Measurements from ENCODE around the gene CLCN5. TPM values are rescaled to one million over a fixed set of nuclear protein-coding genes. Genes with fewer than 3 reads are reported as not detected.

CLCN5 gene
- total RNA-seq, 1 donor from 2014 or later = 8.4 TPM

- peak; percentile 9 for DNase-seq (ENCODE audit: low read depth)
- H3K36me3 ChIP-seq (ENCODE audit: control insufficient read depth, insufficient read depth, low read length) = no peaks in the 10 kb centered on the region
- TF ChIP-seq, protein P1, sequence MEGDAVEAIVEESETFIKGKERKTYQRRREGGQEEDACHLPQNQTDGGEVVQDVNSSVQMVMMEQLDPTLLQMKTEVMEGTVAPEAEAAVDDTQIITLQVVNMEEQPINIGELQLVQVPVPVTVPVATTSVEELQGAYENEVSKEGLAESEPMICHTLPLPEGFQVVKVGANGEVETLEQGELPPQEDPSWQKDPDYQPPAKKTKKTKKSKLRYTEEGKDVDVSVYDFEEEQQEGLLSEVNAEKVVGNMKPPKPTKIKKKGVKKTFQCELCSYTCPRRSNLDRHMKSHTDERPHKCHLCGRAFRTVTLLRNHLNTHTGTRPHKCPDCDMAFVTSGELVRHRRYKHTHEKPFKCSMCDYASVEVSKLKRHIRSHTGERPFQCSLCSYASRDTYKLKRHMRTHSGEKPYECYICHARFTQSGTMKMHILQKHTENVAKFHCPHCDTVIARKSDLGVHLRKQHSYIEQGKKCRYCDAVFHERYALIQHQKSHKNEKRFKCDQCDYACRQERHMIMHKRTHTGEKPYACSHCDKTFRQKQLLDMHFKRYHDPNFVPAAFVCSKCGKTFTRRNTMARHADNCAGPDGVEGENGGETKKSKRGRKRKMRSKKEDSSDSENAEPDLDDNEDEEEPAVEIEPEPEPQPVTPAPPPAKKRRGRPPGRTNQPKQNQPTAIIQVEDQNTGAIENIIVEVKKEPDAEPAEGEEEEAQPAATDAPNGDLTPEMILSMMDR (IDR thresholded peaks at IDR 0.05; ENCODE audit: insufficient read depth, low read length, severe bottlenecking) = no peak
- no peak for FAIRE-seq
- no peak overlapping the region for H3K4me3 ChIP-seq (ENCODE audit: low read depth, low read length)
- no peaks in the 10 kb centered on the region for H3K27me3 ChIP-seq (ENCODE audit: control insufficient read depth, insufficient read depth, low read length)
Measured at GRCh38 chrX:50067435-50068284, 145.3 kb downstream of the CLCN5 start.

GRCh38 chrX:50068285-50068563 is 145.8 kb downstream of the CLCN5 start:
- Histone ChIP-seq H3K4me3 (ENCODE audit: low read depth, low read length) (no peak overlapping the region), H3K27me3 (ENCODE audit: control insufficient read depth, insufficient read depth, low read length) (no peaks in the 10 kb centered on the region), H3K36me3 (ENCODE audit: control insufficient read depth, insufficient read depth, low read length) (no peaks in the 10 kb centered on the region)
- DNase-seq (ENCODE audit: low read depth) = peak; percentile 4
- TF ChIP-seq, protein P1 (IDR thresholded peaks at IDR 0.05; ENCODE audit: insufficient read depth, low read length, severe bottlenecking) = no peak
- no peak for FAIRE-seq

GRCh38 chrX:50068893-50069292 is 146.5 kb downstream of the CLCN5 start:
- TF ChIP-seq, protein P1 (IDR thresholded peaks at IDR 0.05; ENCODE audit: insufficient read depth, low read length, severe bottlenecking) = no peak
- H3K36me3 ChIP-seq (ENCODE audit: control insufficient read depth, insufficient read depth, low read length) = no peaks in the 10 kb centered on the region
- DNase-seq (ENCODE audit: low read depth) (no peak), FAIRE-seq (no peak)
- H3K4me3 ChIP-seq (ENCODE audit: low read depth, low read length) = no peak overlapping the region
- H3K27me3 ChIP-seq (ENCODE audit: control insufficient read depth, insufficient read depth, low read length) = no peaks in the 10 kb centered on the region

- Histone ChIP-seq H3K36me3 (ENCODE audit: control insufficient read depth, insufficient read depth, low read length) (no peaks in the 10 kb centered on the region), H3K4me3 (ENCODE audit: low read depth, low read length) (no peak overlapping the region), H3K27me3 (ENCODE audit: control insufficient read depth, insufficient read depth, low read length) (no peaks in the 10 kb centered on the region)
- FAIRE-seq = no peak
- TF ChIP-seq, protein P1 (IDR thresholded peaks at IDR 0.05; ENCODE audit: insufficient read depth, low read length, severe bottlenecking) = no peak
- DNase-seq (ENCODE audit: low read depth) = no peak
Measured at GRCh38 chrX:50071494-50071893, 149.1 kb downstream of the CLCN5 start.

DNA sequence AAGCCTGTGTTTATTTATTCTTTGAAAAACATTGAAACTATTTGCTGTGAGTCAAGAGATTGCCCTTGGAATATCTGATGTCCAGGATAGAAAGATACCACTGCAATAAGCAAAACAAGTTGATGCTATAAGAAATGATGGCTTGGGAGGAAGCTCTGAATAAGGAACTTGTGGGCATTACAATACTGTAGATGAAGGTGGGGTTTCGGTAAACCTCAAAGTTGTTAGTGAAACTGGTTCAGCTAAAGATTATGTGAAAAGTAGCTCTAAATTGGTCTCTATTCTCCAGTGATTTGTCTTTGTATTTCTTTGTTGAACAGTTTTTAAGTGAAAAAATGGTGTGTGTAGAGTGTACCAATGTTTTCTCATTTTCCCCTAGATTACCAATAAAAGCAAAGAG is 149.7 kb downstream of the CLCN5 start:
- DNase-seq (ENCODE audit: low read depth) (no peak), FAIRE-seq (no peak)
- TF ChIP-seq, protein P1 (IDR thresholded peaks at IDR 0.05; ENCODE audit: insufficient read depth, low read length, severe bottlenecking) = no peak
- H3K4me3 ChIP-seq (ENCODE audit: low read depth, low read length) = no peak overlapping the region
- no peaks in the 10 kb centered on the region for H3K27me3 ChIP-seq (ENCODE audit: control insufficient read depth, insufficient read depth, low read length)
- no peaks in the 10 kb centered on the region for H3K36me3 ChIP-seq (ENCODE audit: control insufficient read depth, insufficient read depth, low read length)

DNA sequence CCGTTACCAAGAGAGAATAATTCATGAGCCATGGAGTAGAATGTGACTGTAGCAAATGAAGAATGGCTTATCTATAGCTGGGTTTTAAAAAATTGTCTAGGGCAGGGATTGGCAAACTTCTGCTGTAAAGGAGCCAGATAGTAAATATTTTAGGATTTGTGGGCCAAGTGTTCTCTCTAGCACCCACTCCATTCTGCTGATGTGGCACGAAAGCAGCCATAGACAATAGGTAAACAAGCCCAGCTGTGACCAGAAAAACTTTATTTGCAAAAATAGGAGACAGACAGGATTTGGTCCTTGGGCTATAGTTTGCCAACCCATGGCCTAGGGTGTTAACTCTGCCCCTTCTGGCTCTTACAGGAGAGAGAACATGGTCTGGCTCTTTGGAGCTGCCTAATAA is 151.2 kb downstream of the CLCN5 start:
- TF ChIP-seq, protein P1 (IDR thresholded peaks at IDR 0.05; ENCODE audit: insufficient read depth, low read length, severe bottlenecking) = no peak
- Histone ChIP-seq H3K4me3 (ENCODE audit: low read depth, low read length) (no peak overlapping the region), H3K36me3 (ENCODE audit: control insufficient read depth, insufficient read depth, low read length) (no peaks in the 10 kb centered on the region), H3K27me3 (ENCODE audit: control insufficient read depth, insufficient read depth, low read length) (no peaks in the 10 kb centered on the region)
- no peak for FAIRE-seq
- DNase-seq (ENCODE audit: low read depth) = no peak
